Upper lobe of right lung (tissue), 1 donor: ENCODE results near the gene FBXL2. TPM values are rescaled to one million over a fixed set of nuclear protein-coding genes. Genes with fewer than 3 reads are reported as not detected.
"Not testable (repeated sequence)": the region's sequence is repeated elsewhere in the genome, so short reads cannot be mapped to it uniquely, and the experiment has no call there.

ENCODE experiments used
- ATAC-seq: fragments of 200-7000 bp; cut with Tn5 transposase; one replicate; pipeline ENCODE4 v1.9.1; 2020; ENCODE audit warnings: mild to moderate bottlenecking, moderate library complexity
- DNase-seq: peaks from one replicate; pipeline ENCODE4 v3.0.0-alpha.2; 2020
- H3K27ac ChIP-seq: fragments of 200-600 bp; one replicate; pipeline ENCODE4 v1.8.0; 2022
- H3K27me3 ChIP-seq: fragments of 200-600 bp; one replicate; pipeline ENCODE4 v1.8.0; 2022; ENCODE audit warnings: mild to moderate bottlenecking
- H3K36me3 ChIP-seq: fragments of 200-600 bp; one replicate; pipeline ENCODE4 v1.8.0; 2022
- H3K4me1 ChIP-seq: fragments of 200-600 bp; one replicate; pipeline ENCODE4 v1.8.0; 2022
- H3K4me3 ChIP-seq: fragments of 200-600 bp; one replicate; pipeline ENCODE4 v1.8.0; 2022; ENCODE audit warnings: mild to moderate bottlenecking
- H3K9me3 ChIP-seq: fragments of 200-600 bp; one replicate; pipeline ENCODE4 v1.8.0; 2022
- CTCF ChIP-seq: fragments of 200-600 bp; IDR thresholded peaks from one replicate; pipeline ENCODE4 v1.8.0; 2022; ENCODE audit warnings: antibody characterized with exemption
- intact Hi-C: fragments of 100-400 bp; cut with DNase I; formaldehyde crosslinking; loops from one replicate; pipeline ENCODE4 v1.11.0; 2022
- total RNA-seq: library from RNA; stranded (reverse); fragmentation: NEBNext Ultra II Directional; extraction: Animal tissue kit (Norgen Biotek cat#: 25700); gene quantifications from one replicate; pipeline ENCODE4 v1.2.1, GENCODE V29; 2021
- donor health status: DM: no; HTN: yes; CAD: no; lungs with severe emphysema.

Gene FBXL2
- total RNA-seq, 1 donor from 2014 or later = 7.6 TPM

- TF ChIP-seq CTCF = no peak
- Histone ChIP-seq H3K4me1 (no peaks in the 10 kb centered on the region), H3K27me3 (no peaks in the 10 kb centered on the region), H3K27ac (no peak overlapping the region), H3K9me3 (no peaks in the 10 kb centered on the region), H3K4me3 (no peak overlapping the region), H3K36me3 (no peaks in the 10 kb centered on the region)
- DNase-seq (no peak), ATAC-seq (no peak)
- intact Hi-C loops = no loop called here
These were observed 57.1 kb downstream of the FBXL2 start for GRCh38 chr3:33334364-33334763.

- intact Hi-C loops, H3K36me3 ChIP-seq, ATAC-seq, H3K27ac ChIP-seq, H3K4me1 ChIP-seq, H3K27me3 ChIP-seq, H3K9me3 ChIP-seq, DNase-seq, H3K4me3 ChIP-seq: not testable (repeated sequence)
These were observed 61.8 kb downstream of the FBXL2 start for GRCh38 chr3:33338936-33339465.

GRCh38 chr3:33339758-33340157, 62.5 kb downstream of the FBXL2 start:
- no peaks in the 10 kb centered on the region for H3K36me3 ChIP-seq
- intact Hi-C loops = no loop called here

GRCh38 chr3:33355611-33356010, 78.4 kb downstream of the FBXL2 start:
- H3K36me3 ChIP-seq = no peaks in the 10 kb centered on the region
- no peaks in the 10 kb centered on the region for H3K4me1 ChIP-seq
- DNase-seq = no peak
- peak; percentile 80 for ATAC-seq
- H3K27me3 ChIP-seq = no peaks in the 10 kb centered on the region
- intact Hi-C loops = no loop called here
- no peaks in the 10 kb centered on the region for H3K9me3 ChIP-seq
- no peak for TF ChIP-seq CTCF
- no peak overlapping the region for H3K27ac ChIP-seq
- H3K4me3 ChIP-seq = peak overlapping the region; percentile 14

More at GRCh38 chr3:33339758-33340157, 62.5 kb downstream of the FBXL2 start:
- Histone ChIP-seq H3K4me3 (no peak overlapping the region), H3K27me3 (no peaks in the 10 kb centered on the region), H3K9me3 (no peaks in the 10 kb centered on the region), H3K4me1 (no peaks in the 10 kb centered on the region), H3K27ac (no peak overlapping the region)
- ATAC-seq = no peak
- no peak for DNase-seq
- no peak for TF ChIP-seq CTCF

- TF ChIP-seq CTCF = no peak
- Histone ChIP-seq H3K36me3 (no peaks in the 10 kb centered on the region), H3K4me1 (no peaks in the 10 kb centered on the region), H3K9me3 (no peaks in the 10 kb centered on the region), H3K4me3 (no peak overlapping the region), H3K27me3 (no peaks in the 10 kb centered on the region), H3K27ac (no peak overlapping the region)
- intact Hi-C loops = no loop called here
- ATAC-seq (no peak), DNase-seq (no peak)
These were observed 81.0 kb downstream of the FBXL2 start for GRCh38 chr3:33358172-33358781.

- Histone ChIP-seq H3K36me3 (no peaks in the 10 kb centered on the region), H3K9me3 (no peaks in the 10 kb centered on the region), H3K27me3 (no peaks in the 10 kb centered on the region), H3K27ac (no peak overlapping the region), H3K4me1 (no peaks in the 10 kb centered on the region), H3K4me3 (no peak overlapping the region)
- TF ChIP-seq CTCF = no peak
- peak; percentile 53 for ATAC-seq
- intact Hi-C loops = no loop called here
- no peak for DNase-seq
These were observed 83.0 kb downstream of the FBXL2 start for GRCh38 chr3:33360136-33360825.
